Mucosa of rectum (tissue), 2 donors: Measurements from ENCODE around the gene TP53.

Experiments used
- H3K27ac ChIP-seq, 2 donors: one replicate each; pipeline ENCODE4 v1.7.0; 2013; ENCODE audit warnings: inconsistent platforms in 2 of 2, low read depth in 2 of 2, low read length in 2 of 2
- H3K27me3 ChIP-seq, 2 donors: one replicate each; pipeline ENCODE4 v1.7.0; 2013; ENCODE audit warnings: low read length in 2 of 2; ENCODE audit not compliant: control insufficient read depth in 2 of 2, insufficient read depth in 2 of 2
- H3K36me3 ChIP-seq, 2 donors: one replicate each; pipeline ENCODE4 v1.7.0; 2013; ENCODE audit warnings: low read length in 2 of 2; ENCODE audit not compliant: control insufficient read depth in 2 of 2, insufficient read depth in 2 of 2
- H3K4me1 ChIP-seq, 2 donors: one replicate each; pipeline ENCODE4 v1.7.0; 2013; ENCODE audit warnings: low read length in 2 of 2, mild to moderate bottlenecking in 1 of 2; ENCODE audit not compliant: control insufficient read depth in 2 of 2, insufficient read depth in 2 of 2
- H3K4me3 ChIP-seq, 2 donors: one replicate each; pipeline ENCODE4 v1.7.0; 2013; ENCODE audit warnings: low read length in 2 of 2
- H3K9ac ChIP-seq, 2 donors: one replicate each; pipeline ENCODE4 v1.7.0; 2013; ENCODE audit warnings: low read length in 2 of 2, low read depth in 1 of 2, mild to moderate bottlenecking in 1 of 2
- H3K9me3 ChIP-seq, 2 donors: one replicate each; pipeline ENCODE4 v1.7.0; 2013; ENCODE audit warnings: low read length in 2 of 2; ENCODE audit not compliant: control insufficient read depth in 2 of 2
- donor health status: healthy.
- donor health status: Normal muscosa, but diverticular disease.

Gene TP53

GRCh38 chr17:7695586-7695985 is 8.3 kb upstream of the TP53 start:
- Histone ChIP-seq H3K9me3 (no peaks in the 10 kb centered on the region), H3K9ac (no peak overlapping the region), H3K27ac (no peak overlapping the region), H3K36me3 (peaks cover 2 to 4% of the 10 kb centered on the region in 2 donors), H3K4me1 (no peaks in the 10 kb centered on the region), H3K4me3 (no peak overlapping the region), H3K27me3 (no peaks in the 10 kb centered on the region)

GRCh38 chr17:7688808-7689316 is 1.6 kb upstream of the TP53 start:
- peak overlapping the region; percentile 56 to 98 for H3K27ac ChIP-seq
- peak overlapping the region; percentile 98 to 100 for H3K4me3 ChIP-seq
- peaks cover 0 to 2% of the 10 kb centered on the region in 2 donors for H3K36me3 ChIP-seq
- peaks cover 28 to 34% of the 10 kb centered on the region in 2 donors for H3K4me1 ChIP-seq
- peak overlapping the region; percentile 61 to 73 for H3K9ac ChIP-seq
- H3K9me3 ChIP-seq = no peaks in the 10 kb centered on the region
- no peaks in the 10 kb centered on the region for H3K27me3 ChIP-seq

DNA sequence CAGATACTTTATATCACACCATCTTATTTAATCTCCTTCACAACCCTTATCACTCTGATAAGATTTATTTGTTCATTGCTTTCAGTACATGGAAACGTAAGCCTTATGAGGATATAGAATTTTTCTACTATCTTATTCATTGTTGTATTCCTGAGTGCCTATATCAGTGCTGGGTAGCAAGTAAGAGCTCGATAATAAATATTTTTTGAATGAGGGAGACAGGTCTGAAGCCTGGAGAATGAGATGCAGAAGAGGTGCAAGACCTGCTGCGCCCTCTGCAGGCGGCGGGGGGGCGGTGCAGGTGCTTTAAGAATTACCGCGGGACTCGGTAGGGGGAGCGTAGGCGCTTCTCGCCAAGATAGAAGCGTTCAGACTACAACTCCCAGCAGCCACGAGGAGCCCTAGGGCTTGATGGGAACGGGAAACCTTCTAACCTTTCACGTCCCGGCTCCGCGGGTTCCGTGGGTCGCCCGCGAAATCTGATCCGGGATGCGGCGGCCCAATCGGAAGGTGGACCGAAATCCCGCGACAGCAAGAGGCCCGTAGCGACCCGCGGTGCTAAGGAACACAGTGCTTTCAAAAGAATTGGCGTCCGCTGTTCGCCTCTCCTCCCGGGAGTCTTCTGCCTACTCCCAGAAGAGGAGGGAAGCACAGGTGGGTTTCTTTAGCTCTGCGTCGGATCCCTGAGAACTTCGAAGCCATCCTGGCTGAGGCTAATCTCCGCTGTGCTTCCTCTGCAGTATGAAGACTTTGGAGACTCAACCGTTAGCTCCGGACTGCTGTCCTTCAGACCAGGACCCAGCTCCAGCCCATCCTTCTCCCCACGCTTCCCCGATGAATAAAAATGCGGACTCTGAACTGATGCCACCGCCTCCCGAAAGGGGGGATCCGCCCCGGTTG is 868 bp upstream of the TP53 start, which contains the start of gene WRAP53:
Gene WRAP53, plus strand, starts transcription at position 570 of the 900 bp plus-strand sequence. Its CDS starts 172 bp downstream, at position 742.
- Histone ChIP-seq H3K4me3 (peak within 1 kb of the TSS; percentile 98 to 100), H3K9ac (peak within 1 kb of the TSS; percentile 95 to 99), H3K9me3 (no peaks in the 10 kb centered on the region), H3K4me1 (peaks cover 28 to 34% of the 10 kb centered on the region in 2 donors), H3K27me3 (no peaks in the 10 kb centered on the region), H3K36me3 (no peaks in the 10 kb centered on the region), H3K27ac (peak within 1 kb of the TSS; percentile 97 to 98)

DNA sequence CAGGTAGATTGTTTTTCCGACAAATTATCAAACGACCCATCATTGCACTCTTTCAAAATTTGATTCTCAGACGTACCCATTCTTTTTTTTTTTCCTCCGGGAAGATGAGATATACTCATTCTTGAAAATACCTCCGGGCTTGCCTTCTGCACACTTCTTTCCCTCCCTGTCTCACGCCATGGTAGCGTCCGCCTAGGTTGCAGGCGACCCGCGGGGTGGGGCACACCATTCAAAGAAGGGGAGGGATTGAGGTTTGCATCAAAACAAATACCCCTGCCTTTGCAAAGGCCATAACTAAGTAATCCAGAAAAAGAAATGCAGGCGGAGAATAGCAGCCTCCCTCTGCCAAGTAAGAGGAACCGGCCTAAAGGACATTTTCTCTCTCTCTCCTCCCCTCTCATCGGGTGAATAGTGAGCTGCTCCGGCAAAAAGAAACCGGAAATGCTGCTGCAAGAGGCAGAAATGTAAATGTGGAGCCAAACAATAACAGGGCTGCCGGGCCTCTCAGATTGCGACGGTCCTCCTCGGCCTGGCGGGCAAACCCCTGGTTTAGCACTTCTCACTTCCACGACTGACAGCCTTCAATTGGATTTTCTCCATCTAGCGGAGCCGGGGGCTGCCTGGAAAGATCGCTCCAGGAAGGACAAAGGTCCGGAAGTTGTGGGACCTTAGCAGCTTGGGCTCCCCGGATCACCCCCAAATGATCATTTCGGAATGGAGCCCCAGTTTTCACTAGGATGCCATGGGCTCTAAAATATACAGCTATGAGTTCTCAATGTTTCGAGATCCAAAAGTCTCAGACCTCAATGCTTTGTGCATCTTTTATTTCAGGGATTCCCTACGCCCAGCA is 843 bp downstream of the TP53 start:
- Histone ChIP-seq H3K4me1 (peaks cover 28 to 34% of the 10 kb centered on the region in 2 donors), H3K27ac (peak overlapping the region; percentile 97 to 98), H3K27me3 (no peaks in the 10 kb centered on the region), H3K9me3 (no peaks in the 10 kb centered on the region), H3K36me3 (no peaks in the 10 kb centered on the region), H3K9ac (peak overlapping the region; percentile 95 to 99), H3K4me3 (peak overlapping the region; percentile 98 to 100)

GRCh38 chr17:7685533-7686221 is 1.6 kb downstream of the TP53 start:
- Histone ChIP-seq H3K36me3 (no peaks in the 10 kb centered on the region), H3K27me3 (no peaks in the 10 kb centered on the region), H3K4me1 (peaks cover 28 to 34% of the 10 kb centered on the region in 2 donors), H3K9ac (peak overlapping the region; percentile 95 to 99), H3K27ac (peak overlapping the region; percentile 97 to 98), H3K4me3 (peak overlapping the region; percentile 98 to 100), H3K9me3 (no peaks in the 10 kb centered on the region)

DNA sequence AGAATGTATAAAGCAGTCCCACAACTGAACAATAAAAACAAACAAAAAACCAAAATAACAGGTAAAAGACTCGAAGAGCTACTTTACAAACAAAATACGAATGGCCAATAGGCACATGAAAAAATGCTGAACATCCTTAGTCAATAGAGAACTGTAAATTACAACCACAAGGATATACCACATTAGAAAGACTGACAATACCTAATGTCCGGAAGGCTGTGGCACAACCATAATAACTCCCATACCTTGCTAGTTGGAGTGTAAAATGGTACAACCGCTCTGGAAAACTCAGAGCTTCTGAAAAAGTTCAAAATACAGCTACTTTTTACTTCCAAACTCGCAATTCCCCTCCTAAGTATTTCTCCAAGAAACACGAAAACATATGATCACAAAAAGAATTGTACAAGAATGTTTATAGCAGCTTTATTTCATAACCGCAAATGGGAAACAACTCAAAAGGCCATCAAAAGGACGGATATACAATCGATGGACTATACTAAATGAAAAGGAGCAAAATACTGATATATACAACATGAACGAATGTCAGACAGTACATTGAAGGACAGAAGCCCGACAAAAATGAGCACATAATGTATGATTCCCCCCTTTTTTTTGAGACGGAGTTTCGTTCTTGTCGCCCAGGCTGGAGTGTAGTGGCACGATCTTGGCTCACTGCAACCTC is 2.3 kb downstream of the TP53 start:
- no peaks in the 10 kb centered on the region for H3K36me3 ChIP-seq
- H3K9ac ChIP-seq = peak overlapping the region; percentile 95 to 99
- no peaks in the 10 kb centered on the region for H3K9me3 ChIP-seq
- peak overlapping the region; percentile 97 to 98 for H3K27ac ChIP-seq
- H3K4me1 ChIP-seq = peaks cover 28 to 34% of the 10 kb centered on the region in 2 donors
- no peaks in the 10 kb centered on the region for H3K27me3 ChIP-seq
- peak overlapping the region; percentile 98 to 100 for H3K4me3 ChIP-seq

- H3K9ac ChIP-seq = no peak overlapping the region
- no peaks in the 10 kb centered on the region for H3K4me1 ChIP-seq
- no peaks in the 10 kb centered on the region for H3K27me3 ChIP-seq
- H3K36me3 ChIP-seq = peaks cover 23 to 26% of the 10 kb centered on the region in 2 donors
- H3K4me3 ChIP-seq = no peak overlapping the region
- no peak overlapping the region for H3K27ac ChIP-seq
- peaks cover 0 to 4% of the 10 kb centered on the region in 2 donors for H3K9me3 ChIP-seq
These were observed 9.8 kb downstream of the TP53 start for GRCh38 chr17:7677388-7678067.

DNA sequence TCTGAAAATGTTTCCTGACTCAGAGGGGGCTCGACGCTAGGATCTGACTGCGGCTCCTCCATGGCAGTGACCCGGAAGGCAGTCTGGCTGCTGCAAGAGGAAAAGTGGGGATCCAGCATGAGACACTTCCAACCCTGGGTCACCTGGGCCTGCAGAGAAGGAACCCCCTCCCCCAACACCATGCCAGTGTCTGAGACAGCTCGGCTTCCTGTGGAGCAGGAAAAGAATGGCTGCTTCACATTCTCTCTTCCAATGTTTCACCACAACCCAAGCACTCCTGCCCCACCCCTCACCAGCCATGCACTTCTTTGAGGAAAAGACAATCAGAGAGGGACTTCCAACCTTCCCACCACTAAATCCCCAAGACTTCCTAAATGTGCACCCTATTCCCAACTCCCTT is 10.8 kb downstream of the TP53 start:
- H3K36me3 ChIP-seq = peaks cover 23 to 32% of the 10 kb centered on the region in 2 donors

DNA sequence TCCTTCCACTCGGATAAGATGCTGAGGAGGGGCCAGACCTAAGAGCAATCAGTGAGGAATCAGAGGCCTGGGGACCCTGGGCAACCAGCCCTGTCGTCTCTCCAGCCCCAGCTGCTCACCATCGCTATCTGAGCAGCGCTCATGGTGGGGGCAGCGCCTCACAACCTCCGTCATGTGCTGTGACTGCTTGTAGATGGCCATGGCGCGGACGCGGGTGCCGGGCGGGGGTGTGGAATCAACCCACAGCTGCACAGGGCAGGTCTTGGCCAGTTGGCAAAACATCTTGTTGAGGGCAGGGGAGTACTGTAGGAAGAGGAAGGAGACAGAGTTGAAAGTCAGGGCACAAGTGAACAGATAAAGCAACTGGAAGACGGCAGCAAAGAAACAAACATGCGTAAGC is 12.4 kb downstream of the TP53 start:
- Histone ChIP-seq H3K36me3 (peaks cover 29 to 43% of the 10 kb centered on the region in 2 donors), H3K4me1 (no peaks in the 10 kb centered on the region), H3K9me3 (peaks cover 0 to 4% of the 10 kb centered on the region in 2 donors)

More for the DNA sequence above, 10.8 kb downstream of the TP53 start:
- Histone ChIP-seq H3K9ac (no peak overlapping the region), H3K4me1 (no peaks in the 10 kb centered on the region), H3K9me3 (peaks cover 0 to 4% of the 10 kb centered on the region in 2 donors), H3K27me3 (no peaks in the 10 kb centered on the region), H3K27ac (no peak overlapping the region), H3K4me3 (no peak overlapping the region)

More for the DNA sequence above, 12.4 kb downstream of the TP53 start:
- no peaks in the 10 kb centered on the region for H3K27me3 ChIP-seq
- H3K4me3 ChIP-seq = no peak overlapping the region
- H3K9ac ChIP-seq = no peak overlapping the region
- no peak overlapping the region for H3K27ac ChIP-seq
